HAP-1 (cell line): ENCODE measurements around the gene LCP1.
A peak's percentile ranks its signal among the peaks of the same experiment; 100 is the strongest.

Experiments
- DNase-seq, 2 experiments: peaks; one replicate each; pipeline ENCODE4 v3.0.0-alpha.2; 2016 to 2020; ENCODE audit warnings: low spot score in 2 of 2
- H3K27me3 ChIP-seq: fragments of 250-450 bp; sonication (Bioruptor Pico); 2 replicates; pipeline ENCODE4 v1.5.1; 2020; ENCODE audit warnings: low read depth, mild to moderate bottlenecking, moderate library complexity
- H3K36me3 ChIP-seq: fragments of 250-450 bp; sonication (Bioruptor Pico); replicated peaks from 2 replicates; pipeline ENCODE4 v1.5.1; 2020; ENCODE audit warnings: mild to moderate bottlenecking
- H3K4me1 ChIP-seq: fragments of 250-450 bp; sonication (Bioruptor Pico); 2 replicates; pipeline ENCODE4 v1.5.1; 2020; ENCODE audit warnings: mild to moderate bottlenecking
- H3K4me3 ChIP-seq: fragments of 250-450 bp; sonication (Bioruptor Pico); 2 replicates; pipeline ENCODE4 v1.5.1; 2020; ENCODE audit warnings: mild to moderate bottlenecking, moderate library complexity
- H3K9me3 ChIP-seq: fragments of 250-450 bp; sonication (Bioruptor Pico); 2 replicates; pipeline ENCODE4 v1.5.1; 2020; ENCODE audit warnings: mild to moderate bottlenecking, moderate library complexity
- in situ Hi-C: fragments of 300-500 bp; cut with MboI; formaldehyde crosslinking; loops from 3 replicates; pipeline ENCODE4 v1.14.3; 2020; ENCODE audit warnings: low sequenced_read_pairs, inconsistent platforms, mixed read lengths

LCP1 gene

GRCh38 chr13:46160471-46161066 lies 21.4 kb downstream of the LCP1 start:
- no peaks in the 10 kb centered on the region for H3K27me3 ChIP-seq
- H3K4me1 ChIP-seq: no peaks in the 10 kb centered on the region
- no peaks in the 10 kb centered on the region for H3K9me3 ChIP-seq
- no peak overlapping the region for H3K4me3 ChIP-seq
- no peaks in the 10 kb centered on the region for H3K36me3 ChIP-seq
- peak; percentile 24 to 46 for DNase-seq
- in situ Hi-C loops: no loop called here

GRCh38 chr13:46160065-46160464 lies 21.9 kb downstream of the LCP1 start:
- no peak overlapping the region for H3K4me3 ChIP-seq
- no peaks in the 10 kb centered on the region for H3K4me1 ChIP-seq
- H3K36me3 ChIP-seq: no peaks in the 10 kb centered on the region
- in situ Hi-C loops: no loop called here
- H3K9me3 ChIP-seq: no peaks in the 10 kb centered on the region
- H3K27me3 ChIP-seq: no peaks in the 10 kb centered on the region
- DNase-seq: no peak

GRCh38 chr13:46158983-46159382 lies 23.0 kb downstream of the LCP1 start:
- Histone ChIP-seq H3K4me3 (no peak overlapping the region), H3K27me3 (no peaks in the 10 kb centered on the region), H3K4me1 (no peaks in the 10 kb centered on the region), H3K9me3 (no peaks in the 10 kb centered on the region), H3K36me3 (no peaks in the 10 kb centered on the region)
- DNase-seq: no peak
- in situ Hi-C loops: no loop called here

- H3K27me3 ChIP-seq: no peaks in the 10 kb centered on the region
- H3K9me3 ChIP-seq: no peaks in the 10 kb centered on the region
- H3K4me3 ChIP-seq: no peak overlapping the region
- in situ Hi-C loops: no loop called here
- no peaks in the 10 kb centered on the region for H3K4me1 ChIP-seq
- H3K36me3 ChIP-seq: no peaks in the 10 kb centered on the region
- DNase-seq: no peak
Measured at GRCh38 chr13:46158222-46158621, 23.8 kb downstream of the LCP1 start.

- in situ Hi-C loops: no loop called here
- Histone ChIP-seq H3K4me3 (no peak overlapping the region), H3K27me3 (no peaks in the 10 kb centered on the region), H3K9me3 (no peaks in the 10 kb centered on the region), H3K4me1 (no peaks in the 10 kb centered on the region), H3K36me3 (no peaks in the 10 kb centered on the region)
- DNase-seq: no peak
Measured at GRCh38 chr13:46154136-46154801, 27.7 kb downstream of the LCP1 start.

- Histone ChIP-seq H3K4me1 (no peaks in the 10 kb centered on the region), H3K36me3 (no peaks in the 10 kb centered on the region), H3K4me3 (no peak overlapping the region), H3K9me3 (no peaks in the 10 kb centered on the region), H3K27me3 (no peaks in the 10 kb centered on the region)
- in situ Hi-C loops: no loop called here
- DNase-seq: no peak
Measured at GRCh38 chr13:46152627-46153328, 29.2 kb downstream of the LCP1 start.

- no peak for DNase-seq
Measured at GRCh38 chr13:46150134-46150693, 31.8 kb downstream of the LCP1 start.

GRCh38 chr13:46149272-46150133 lies 32.5 kb downstream of the LCP1 start:
- no peaks in the 10 kb centered on the region for H3K36me3 ChIP-seq
- H3K9me3 ChIP-seq: no peaks in the 10 kb centered on the region
- no peaks in the 10 kb centered on the region for H3K27me3 ChIP-seq
- no peak overlapping the region for H3K4me3 ChIP-seq
- no peak for DNase-seq
- peaks cover 5% of the 10 kb centered on the region for H3K4me1 ChIP-seq
- in situ Hi-C loops: loop anchor here (25.0 kb wide), 1 partner anchor 537 kb away; the partner anchor contains the start of gene ERICH6B

More at GRCh38 chr13:46150134-46150693, 31.8 kb downstream of the LCP1 start:
- Histone ChIP-seq H3K27me3 (no peaks in the 10 kb centered on the region), H3K4me1 (peaks cover 2% of the 10 kb centered on the region), H3K9me3 (no peaks in the 10 kb centered on the region), H3K36me3 (no peaks in the 10 kb centered on the region), H3K4me3 (no peak overlapping the region)
- in situ Hi-C loops: no loop called here

GRCh38 chr13:46146898-46147297 lies 35.1 kb downstream of the LCP1 start:
- Histone ChIP-seq H3K27me3 (no peaks in the 10 kb centered on the region), H3K4me3 (no peak overlapping the region), H3K36me3 (no peaks in the 10 kb centered on the region), H3K9me3 (no peaks in the 10 kb centered on the region), H3K4me1 (peaks cover 8% of the 10 kb centered on the region)
- DNase-seq: no peak
- in situ Hi-C loops: loop anchor here (25.0 kb wide), 1 partner anchor 535 kb away; the partner anchor contains the start of gene ERICH6B

GRCh38 chr13:46145950-46146349 lies 36.0 kb downstream of the LCP1 start:
- in situ Hi-C loops: loop anchor here (25.0 kb wide), 1 partner anchor 534 kb away; the partner anchor contains the start of gene ERICH6B
- H3K9me3 ChIP-seq: no peaks in the 10 kb centered on the region
- no peak for DNase-seq
- no peaks in the 10 kb centered on the region for H3K27me3 ChIP-seq
- no peak overlapping the region for H3K4me3 ChIP-seq
- H3K36me3 ChIP-seq: no peaks in the 10 kb centered on the region
- H3K4me1 ChIP-seq: peaks cover 8% of the 10 kb centered on the region

GRCh38 chr13:46145135-46145534 lies 36.8 kb downstream of the LCP1 start:
- no peaks in the 10 kb centered on the region for H3K9me3 ChIP-seq
- in situ Hi-C loops: loop anchor here (25.0 kb wide), 1 partner anchor 533 kb away; the partner anchor contains the start of gene ERICH6B
- no peak overlapping the region for H3K4me3 ChIP-seq
- H3K4me1 ChIP-seq: peaks cover 8% of the 10 kb centered on the region
- H3K36me3 ChIP-seq: no peaks in the 10 kb centered on the region
- H3K27me3 ChIP-seq: no peaks in the 10 kb centered on the region
- peak; percentile 16 to 61 for DNase-seq

GRCh38 chr13:46143184-46143701 lies 38.7 kb downstream of the LCP1 start:
- Histone ChIP-seq H3K4me1 (peaks cover 8% of the 10 kb centered on the region), H3K9me3 (no peaks in the 10 kb centered on the region), H3K27me3 (no peaks in the 10 kb centered on the region), H3K4me3 (no peak overlapping the region), H3K36me3 (no peaks in the 10 kb centered on the region)
- no peak for DNase-seq
- in situ Hi-C loops: loop anchor here (25.0 kb wide), 1 partner anchor 531 kb away; the partner anchor contains the start of gene ERICH6B

GRCh38 chr13:46142776-46143175 lies 39.2 kb downstream of the LCP1 start:
- H3K9me3 ChIP-seq: no peaks in the 10 kb centered on the region
- H3K4me1 ChIP-seq: peaks cover 8% of the 10 kb centered on the region
- no peaks in the 10 kb centered on the region for H3K36me3 ChIP-seq
- in situ Hi-C loops: loop anchor here (25.0 kb wide), 1 partner anchor 530 kb away; the partner anchor contains the start of gene ERICH6B
- H3K4me3 ChIP-seq: no peak overlapping the region
- peak in 1 of 2 experiments; percentile 3 for DNase-seq
- H3K27me3 ChIP-seq: no peaks in the 10 kb centered on the region
